Common myeloid progenitor, CD34-positive (primary cell): ENCODE results near the gene TMC6.

ENCODE experiments used
- CTCF ChIA-PET: fragments of 350-600 bp; sonication (Branson Sonifier 250); formaldehyde crosslinking; loops from one replicate; lab custom pipeline; 2021; ENCODE audit warnings: antibody characterized with exemption; lab: Charles Lee
- POLR2A ChIA-PET: fragments of 350-600 bp; sonication (Branson Sonifier 250); formaldehyde crosslinking; loops from one replicate; lab custom pipeline; 2021; ENCODE audit warnings: antibody characterized with exemption; lab: Charles Lee
- DNase-seq, 3 donors: peaks; one replicate each; pipeline versions ENCODE4 v3.0.0 to v3.0.0-alpha.2; 2013
- H3K27ac ChIP-seq, 2 experiments: 1 replicate in 1 of 2; 2 replicates in 1 of 2; pipeline ENCODE4 v1.7.0; 2013; ENCODE audit warnings: inconsistent platforms in 2 of 2, low read length in 2 of 2, mild to moderate bottlenecking in 2 of 2, low read depth in 1 of 2, moderate library complexity in 1 of 2; ENCODE audit not compliant: severe bottlenecking in 2 of 2, insufficient read depth in 1 of 2, poor library complexity in 1 of 2
- H3K27me3 ChIP-seq, 5 experiments: replicated peaks in 2 of 5; 1 replicate in 3 of 5; 2 replicates in 2 of 5; pipeline versions ENCODE4 v1.6.1 to v1.7.0; 2013; ENCODE audit warnings: low read length in 4 of 5, mild to moderate bottlenecking in 2 of 5, moderate library complexity in 2 of 5, inconsistent platforms in 1 of 5; ENCODE audit not compliant: insufficient read depth in 5 of 5, control insufficient read depth in 4 of 5
- H3K36me3 ChIP-seq, 4 experiments: 1 replicate in 2 of 4; 2 replicates in 2 of 4; pipeline versions ENCODE4 v1.6.1 to v1.7.0; 2013; ENCODE audit warnings: low read length in 3 of 4, control low read depth in 1 of 4, mild to moderate bottlenecking in 1 of 4; ENCODE audit not compliant: control insufficient read depth in 4 of 4, insufficient read depth in 4 of 4
- H3K4me1 ChIP-seq, 4 experiments: 1 replicate in 3 of 4; 2 replicates in 1 of 4; pipeline versions ENCODE4 v1.6.1 to v1.7.1; 2013; ENCODE audit warnings: low read length in 3 of 4, mild to moderate bottlenecking in 3 of 4, control low read depth in 1 of 4, inconsistent platforms in 1 of 4, moderate library complexity in 1 of 4; ENCODE audit not compliant: control insufficient read depth in 4 of 4, insufficient read depth in 4 of 4; ENCODE audit errors: control extremely low read depth in 1 of 4
- H3K4me3 ChIP-seq, 7 experiments: 1 replicate in 4 of 7; 2 replicates in 3 of 7; pipeline versions ENCODE4 v1.5.1 to v1.7.0; 2013; ENCODE audit warnings: mild to moderate bottlenecking in 7 of 7, low read length in 6 of 7, moderate library complexity in 6 of 7, inconsistent platforms in 2 of 7, low read depth in 2 of 7, control low read depth in 1 of 7; ENCODE audit not compliant: insufficient read depth in 4 of 7, control insufficient read depth in 1 of 7; ENCODE audit errors: extremely low read depth in 1 of 7
- H3K9me3 ChIP-seq, 5 experiments: 1 replicate in 4 of 5; 2 replicates in 1 of 5; pipeline versions ENCODE4 v1.6.1 to v1.7.1; 2013; ENCODE audit warnings: low read length in 4 of 5, mild to moderate bottlenecking in 2 of 5, inconsistent platforms in 1 of 5, low read depth in 1 of 5, moderate library complexity in 1 of 5; ENCODE audit not compliant: control insufficient read depth in 4 of 5, insufficient read depth in 2 of 5; ENCODE audit errors: control extremely low read depth in 1 of 5
- WGBS: methylation state at CpG from one replicate; pipeline ENCODE4 v1.1.5; 2013; ENCODE audit not compliant: insufficient coverage; 5-methylcytosine and 5-hydroxymethylcytosine counted together

Gene TMC6

DNA sequence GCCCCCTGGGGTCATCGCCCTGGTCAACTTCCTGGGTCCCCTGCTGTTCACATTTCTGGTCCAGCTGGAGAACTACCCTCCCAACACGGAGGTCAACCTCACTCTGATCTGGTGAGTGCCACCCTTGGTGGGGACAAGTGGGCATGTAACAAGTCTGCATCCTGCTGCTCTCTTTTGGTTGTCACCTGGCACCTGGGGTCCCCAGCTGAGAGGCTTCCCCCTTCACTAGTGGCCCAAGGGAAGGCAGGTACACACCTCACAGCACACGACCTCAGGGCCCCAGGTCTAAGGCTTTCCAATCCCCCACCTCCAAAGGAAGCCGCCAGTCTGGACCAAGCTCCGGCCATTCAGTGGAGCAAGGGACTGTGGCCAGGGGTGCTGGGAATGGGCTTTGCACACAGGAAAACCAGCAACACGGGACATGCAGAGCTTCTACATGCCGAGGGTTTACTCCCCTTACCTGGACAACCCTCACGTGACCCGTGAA lies 6.4 kb upstream of the TMC6 start:
- no peak overlapping the region for H3K4me3 ChIP-seq
- ChIA-PET CTCF (interaction anchor here (0.7 to 10.4 kb wide), 11 partner anchors 8 to 98 kb away, joined by 3 to 122 read pairs (median 4); partner anchors contain the start of gene TMC6), POLR2A (no interaction called here)
- peaks cover 3 to 81% (median 74%) of the 10 kb centered on the region in 4 experiments for H3K4me1 ChIP-seq
- peaks cover 6 to 61% (median 44%) of the 10 kb centered on the region in 4 experiments for H3K36me3 ChIP-seq
- no peak overlapping the region for H3K27ac ChIP-seq
- H3K27me3 ChIP-seq, result no peaks in the 10 kb centered on the region
- H3K9me3 ChIP-seq, result no peaks in the 10 kb centered on the region
- no peak for DNase-seq
- WGBS, result 91% methylated on average over 8 of the region's 9 CpGs

DNA sequence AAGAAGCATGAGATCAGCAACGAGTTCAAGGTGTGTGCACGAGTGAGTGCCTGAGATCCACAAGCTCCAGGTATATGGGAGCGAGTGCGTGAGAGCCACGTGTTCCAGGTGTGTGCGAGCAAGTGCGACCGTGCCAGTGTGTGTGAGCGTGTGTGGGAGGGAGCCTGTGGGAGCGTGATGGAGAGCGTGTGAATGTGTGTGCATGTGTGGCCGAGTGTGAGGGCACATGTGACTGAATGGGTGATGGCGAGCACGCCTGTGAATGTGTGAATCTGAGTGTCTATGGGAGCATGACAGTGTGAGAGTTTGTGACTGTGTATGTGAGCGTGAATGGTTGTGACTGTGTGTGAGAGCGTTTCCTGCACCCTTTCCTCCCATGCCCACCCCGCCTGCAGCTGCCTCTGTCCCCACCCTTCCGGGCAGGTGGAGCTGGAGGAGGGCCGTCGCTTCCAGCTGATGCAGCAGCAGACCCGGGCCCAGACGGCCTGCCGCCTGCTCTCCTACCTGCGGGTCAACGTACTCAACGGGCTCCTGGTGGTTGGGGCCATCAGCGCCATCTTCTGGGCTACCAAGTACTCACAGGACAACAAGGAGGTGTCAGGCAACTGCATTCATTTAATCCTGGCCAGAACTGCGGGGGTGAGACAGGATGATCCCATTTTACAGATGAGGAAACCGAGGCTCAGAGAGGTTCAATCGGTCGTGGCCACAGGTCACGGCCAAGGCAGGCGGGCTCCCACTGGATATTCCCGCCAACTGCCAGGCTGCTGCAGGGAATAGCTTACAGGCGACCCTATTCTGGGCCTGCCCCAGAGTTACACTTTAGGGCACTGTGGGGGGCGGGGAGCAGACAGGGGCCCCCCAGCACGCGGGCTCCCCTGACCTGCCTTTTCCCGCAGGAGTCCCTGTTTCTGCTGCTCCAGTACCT lies 5.7 kb upstream of the TMC6 start:
- Histone ChIP-seq H3K27ac (no peak overlapping the region), H3K4me1 (peaks cover 3 to 86% (median 80%) of the 10 kb centered on the region in 4 experiments), H3K9me3 (no peaks in the 10 kb centered on the region), H3K27me3 (no peaks in the 10 kb centered on the region), H3K4me3 (peak overlapping the region in 4 of 7 experiments; percentile 6 to 58 (median 37)), H3K36me3 (peaks cover 6 to 61% (median 44%) of the 10 kb centered on the region in 4 experiments)
- DNase-seq, result peak; percentile 82 to 91 (median 91)
- 47% methylated on average over 31 of the region's 39 CpGs for WGBS
- CTCF ChIA-PET, result interaction anchor here (0.7 to 10.4 kb wide), 13 partner anchors 8 to 116 kb away, joined by 3 to 122 read pairs (median 4); partner anchors contain the start of gene TMC6
- POLR2A ChIA-PET, result interaction anchor here (0.9 to 1.2 kb wide), 2 partner anchors 20 to 21 kb away, joined by 3 read pairs; no protein-coding TSS in a partner anchor

DNA sequence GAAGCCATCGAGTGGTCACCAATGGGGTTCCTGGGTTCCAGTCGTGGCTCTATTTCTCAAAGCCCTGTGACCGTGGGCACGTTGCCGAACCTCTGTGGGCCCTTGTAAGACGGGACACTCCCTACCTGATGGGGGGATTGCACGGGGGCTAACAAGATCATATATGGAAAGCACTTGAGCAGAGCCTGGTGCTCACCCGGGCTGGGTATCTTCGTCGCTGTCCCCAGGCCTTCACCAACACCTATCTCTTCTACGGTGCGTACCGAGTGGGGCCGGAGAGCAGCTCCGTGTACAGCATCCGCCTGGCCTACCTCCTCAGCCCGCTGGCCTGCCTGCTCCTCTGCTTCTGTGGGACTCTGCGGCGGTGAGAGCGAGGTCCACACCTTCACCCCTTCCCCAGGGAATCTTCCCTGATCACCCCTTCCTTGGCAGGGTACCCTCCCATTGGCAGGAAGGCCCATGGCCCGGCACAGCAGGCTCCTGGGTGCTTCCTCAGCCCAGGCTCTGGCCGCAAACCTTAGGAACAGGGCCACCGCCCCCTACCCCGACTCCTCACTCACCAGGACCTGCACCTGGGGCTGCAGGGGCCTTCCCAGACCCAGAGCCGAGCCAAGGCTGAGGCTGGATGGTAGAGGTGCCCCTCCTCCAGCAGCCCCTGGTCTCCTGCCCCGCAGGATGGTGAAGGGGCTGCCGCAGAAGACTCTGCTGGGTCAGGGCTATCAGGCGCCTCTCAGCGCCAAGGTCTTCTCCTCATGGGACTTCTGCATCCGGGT lies 4.8 kb upstream of the TMC6 start:
- no peaks in the 10 kb centered on the region for H3K9me3 ChIP-seq
- POLR2A ChIA-PET, result interaction anchor here (0.9 to 1.2 kb wide), 2 partner anchors 19 to 20 kb away, joined by 3 read pairs; no protein-coding TSS in a partner anchor
- no peaks in the 10 kb centered on the region for H3K27me3 ChIP-seq
- DNase-seq, result no peak
- CTCF ChIA-PET, result interaction anchor here (1.1 to 10.4 kb wide), 7 partner anchors 7 to 117 kb away, joined by 3 to 122 read pairs (median 51); partner anchors contain the start of gene TMC6
- H3K27ac ChIP-seq, result peak overlapping the region in 1 of 2 experiments; percentile 5
- WGBS, result 79% methylated on average over 30 of the region's 30 CpGs
- H3K4me1 ChIP-seq, result peaks cover 3 to 83% (median 77%) of the 10 kb centered on the region in 4 experiments
- H3K36me3 ChIP-seq, result peaks cover 6 to 54% (median 42%) of the 10 kb centered on the region in 4 experiments
- peak overlapping the region in 5 of 7 experiments; percentile 0 to 89 (median 74) for H3K4me3 ChIP-seq

DNA sequence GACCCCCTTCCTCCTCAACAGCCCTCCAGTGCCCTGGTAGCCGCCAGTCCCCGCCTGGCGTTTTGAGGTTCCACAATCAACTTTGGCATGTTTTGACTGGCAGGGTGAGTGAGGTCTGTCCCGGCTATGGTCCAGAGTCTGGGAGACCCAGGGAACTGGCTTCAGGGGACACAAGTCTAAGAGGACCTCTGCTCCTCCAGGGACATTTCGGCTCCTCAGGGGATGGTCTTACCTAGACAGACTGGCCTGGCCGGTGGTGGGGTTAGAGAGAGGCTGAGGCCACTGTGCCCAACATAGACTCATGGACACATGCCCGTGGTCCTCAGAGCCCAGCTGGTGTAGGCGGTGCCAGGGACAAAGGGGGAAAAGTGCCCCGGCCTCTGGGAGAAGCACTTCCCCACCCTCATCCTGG lies 4.2 kb upstream of the TMC6 start:
- Histone ChIP-seq H3K27ac (peak overlapping the region in 1 of 2 experiments; percentile 5), H3K9me3 (no peaks in the 10 kb centered on the region), H3K36me3 (peaks cover 6 to 53% (median 42%) of the 10 kb centered on the region in 4 experiments), H3K4me1 (peaks cover 3 to 81% (median 73%) of the 10 kb centered on the region in 4 experiments), H3K27me3 (no peaks in the 10 kb centered on the region), H3K4me3 (peak overlapping the region in 5 of 7 experiments; percentile 65 to 89 (median 77))
- CTCF ChIA-PET, result interaction anchor here (1.1 to 10.4 kb wide), 6 partner anchors 6 to 117 kb away, joined by 3 to 122 read pairs (median 52); partner anchors contain the start of gene TMC6
- POLR2A ChIA-PET, result interaction anchor here (1.4 kb wide), 1 partner anchor 11 kb away, joined by 4 read pairs; no protein-coding TSS in a partner anchor
- WGBS, result 57% methylated on average over 7 of the region's 9 CpGs
- DNase-seq, result no peak

DNA sequence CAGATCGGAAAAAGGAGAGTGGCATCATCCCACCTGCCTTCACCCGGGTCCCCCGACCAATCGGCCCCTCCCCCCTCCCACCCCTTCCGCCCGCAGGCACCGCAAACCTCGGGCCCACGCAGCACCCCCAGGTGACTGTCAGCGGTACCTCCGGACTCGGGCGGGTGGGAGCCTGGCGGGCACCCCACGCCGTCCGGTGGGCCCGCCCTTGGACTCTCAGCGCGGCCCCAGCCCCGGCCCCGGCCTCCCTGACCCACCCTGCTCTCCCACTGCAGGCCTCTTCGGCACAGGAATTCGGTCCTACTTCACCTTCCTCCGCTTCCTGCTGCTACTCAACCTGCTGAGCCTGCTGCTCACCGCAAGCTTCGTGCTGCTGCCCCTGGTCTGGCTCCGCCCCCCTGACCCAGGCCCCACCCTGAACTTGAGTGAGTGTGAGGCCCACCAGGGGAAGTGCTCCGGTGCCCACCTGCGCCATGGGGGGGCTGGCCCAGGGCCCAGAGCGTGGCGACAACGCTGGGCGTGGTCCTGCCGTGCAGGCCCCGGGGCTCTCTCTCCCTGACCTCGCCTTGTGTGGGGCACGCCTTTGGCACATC lies 3.6 kb upstream of the TMC6 start:
- WGBS, result 0% methylated on average over 13 of the region's 38 CpGs
- DNase-seq, result peak; percentile 78 to 93 (median 88)
- peaks cover 3 to 81% (median 73%) of the 10 kb centered on the region in 4 experiments for H3K4me1 ChIP-seq
- CTCF ChIA-PET, result interaction anchor here (1.2 to 10.4 kb wide), 3 partner anchors 11 to 46 kb away, joined by 4 to 122 read pairs (median 52); no protein-coding TSS in a partner anchor
- H3K36me3 ChIP-seq, result peaks cover 6 to 47% (median 41%) of the 10 kb centered on the region in 4 experiments
- H3K27me3 ChIP-seq, result no peaks in the 10 kb centered on the region
- POLR2A ChIA-PET, result interaction anchor here (1.4 to 3.0 kb wide), 2 partner anchors 12 to 13 kb away, joined by 4 to 11 read pairs; no protein-coding TSS in a partner anchor
- no peak overlapping the region for H3K27ac ChIP-seq
- H3K9me3 ChIP-seq, result no peaks in the 10 kb centered on the region
- H3K4me3 ChIP-seq, result peak overlapping the region; percentile 41 to 89 (median 74)
